HG03439 (cell line): Measurements from ENCODE around the gene IQGAP2.

Experiments used
- ATAC-seq: cut with Tn5 transposase; IDR thresholded peaks from one replicate; pipeline ENCODE4 v1.9.1; 2021; ENCODE audit warnings: mild to moderate bottlenecking, moderate library complexity; ENCODE audit not compliant: unreplicated experiment

Gene IQGAP2

DNA sequence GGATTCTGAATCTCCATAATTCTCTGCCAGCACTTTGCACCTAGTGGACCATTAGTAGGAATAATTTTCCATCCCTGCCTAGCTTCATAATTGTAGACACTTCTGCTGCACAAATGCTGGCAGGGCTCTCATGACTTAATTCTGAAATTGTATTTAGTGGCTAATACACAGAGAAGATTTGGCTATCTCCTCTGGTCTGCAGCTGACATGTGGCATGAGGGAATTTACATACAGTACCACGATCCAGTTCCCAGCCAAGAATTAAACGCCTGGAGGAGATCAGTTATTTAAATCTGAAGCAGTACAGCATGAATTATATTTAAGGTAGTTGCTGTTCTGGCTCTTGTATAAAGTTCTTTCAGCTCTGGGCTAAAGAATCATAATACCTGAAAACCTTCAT lies 46.5 kb downstream of the IQGAP2 start:
- no peak for ATAC-seq

DNA sequence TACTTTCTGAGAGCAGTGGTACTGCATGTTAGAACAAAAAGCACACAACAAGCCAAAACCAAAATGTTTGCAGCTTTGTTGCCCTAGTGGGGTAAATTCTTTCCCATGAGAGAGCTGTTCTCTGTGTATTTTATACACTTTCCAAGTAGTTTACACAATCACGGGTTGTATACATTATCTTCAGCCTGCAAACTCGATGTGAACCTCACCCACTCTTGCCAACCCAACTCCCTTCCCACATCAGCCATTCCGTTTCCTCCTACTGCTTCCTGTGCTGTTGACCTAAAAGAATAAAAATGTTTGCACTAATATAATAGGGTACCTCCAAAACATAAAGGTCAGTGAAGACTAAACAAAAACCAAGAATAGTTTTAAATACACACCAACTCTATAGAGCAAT lies 47.0 kb downstream of the IQGAP2 start:
- no peak for ATAC-seq

DNA sequence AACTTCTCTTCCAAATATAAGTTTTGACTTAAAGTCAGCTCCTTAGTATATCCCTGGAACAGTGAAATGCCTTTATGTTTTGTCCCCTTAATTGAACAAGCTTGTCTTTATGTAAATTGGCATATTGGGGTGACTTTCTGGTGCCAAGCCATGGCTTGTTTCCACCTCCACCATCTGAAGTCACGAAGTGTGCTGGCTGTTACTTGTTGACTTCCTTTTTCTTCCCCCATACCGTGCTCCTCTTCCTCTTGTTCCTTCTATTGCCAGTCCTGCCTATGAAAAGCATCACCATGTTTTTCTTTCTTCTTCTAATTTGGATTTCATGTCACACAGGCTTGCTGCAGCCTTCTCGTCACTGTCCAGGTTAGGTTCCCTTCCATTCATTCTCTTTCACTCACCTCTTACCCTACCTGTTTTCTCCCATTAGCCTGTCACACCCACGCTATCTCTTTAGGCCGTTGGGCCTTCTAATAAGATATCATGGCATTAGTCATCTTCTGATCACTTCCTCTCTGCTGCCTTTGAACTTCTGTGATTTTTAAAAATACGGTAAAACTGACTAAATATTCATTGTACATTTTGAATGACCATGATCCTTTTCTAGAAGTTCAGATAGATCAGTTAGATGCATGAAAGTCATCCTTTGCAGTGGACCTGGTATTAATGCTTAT lies 48.1 kb downstream of the IQGAP2 start:
- no peak for ATAC-seq

DNA sequence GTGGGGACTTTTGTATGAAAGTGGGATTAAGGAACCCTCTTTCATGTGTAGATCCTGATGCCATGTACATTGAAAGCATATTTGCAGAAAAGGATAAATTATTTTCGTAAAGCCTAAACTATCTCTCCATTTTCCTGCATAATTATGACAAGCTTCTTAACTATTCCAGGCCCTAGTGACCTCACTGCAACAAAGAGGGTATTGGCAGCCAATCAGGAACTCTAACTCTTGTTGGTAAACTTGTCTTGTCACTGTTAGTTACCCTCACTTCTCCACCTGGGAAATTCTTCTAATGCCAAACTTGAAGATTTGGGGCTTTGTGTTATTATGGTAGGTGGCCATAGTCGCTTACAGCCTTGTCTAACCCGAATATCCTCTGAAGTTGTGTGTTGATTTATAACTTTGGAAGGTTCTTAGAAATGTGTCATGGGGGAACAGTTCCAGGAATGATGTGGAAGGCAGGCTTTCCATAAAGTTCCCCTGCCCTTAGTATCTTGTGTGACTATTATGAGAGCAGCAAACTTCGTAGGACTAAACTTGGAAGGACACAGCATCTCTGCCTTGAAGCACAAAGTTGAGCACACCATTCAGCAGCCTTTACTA lies 52.5 kb downstream of the IQGAP2 start:
- no peak for ATAC-seq

DNA sequence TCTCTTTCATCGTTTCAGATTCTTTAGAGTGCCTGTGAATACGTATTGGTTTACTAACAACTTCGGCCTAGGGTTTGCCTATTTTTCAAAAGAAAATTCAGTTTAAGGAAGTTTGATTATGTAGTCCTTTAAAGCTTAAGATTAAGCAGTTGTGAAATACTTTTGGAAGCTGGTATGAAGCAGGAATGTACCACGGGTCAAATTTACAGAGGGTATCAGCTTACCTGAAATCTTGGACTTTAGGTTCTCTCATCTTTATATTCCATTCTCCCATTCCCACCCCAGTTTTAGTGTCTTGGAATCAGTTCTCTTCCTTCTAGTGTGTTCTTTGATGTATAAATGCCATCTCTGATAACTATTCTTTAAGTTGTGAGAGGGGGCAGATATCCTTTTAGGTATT lies 53.2 kb downstream of the IQGAP2 start:
- ATAC-seq: no peak

DNA sequence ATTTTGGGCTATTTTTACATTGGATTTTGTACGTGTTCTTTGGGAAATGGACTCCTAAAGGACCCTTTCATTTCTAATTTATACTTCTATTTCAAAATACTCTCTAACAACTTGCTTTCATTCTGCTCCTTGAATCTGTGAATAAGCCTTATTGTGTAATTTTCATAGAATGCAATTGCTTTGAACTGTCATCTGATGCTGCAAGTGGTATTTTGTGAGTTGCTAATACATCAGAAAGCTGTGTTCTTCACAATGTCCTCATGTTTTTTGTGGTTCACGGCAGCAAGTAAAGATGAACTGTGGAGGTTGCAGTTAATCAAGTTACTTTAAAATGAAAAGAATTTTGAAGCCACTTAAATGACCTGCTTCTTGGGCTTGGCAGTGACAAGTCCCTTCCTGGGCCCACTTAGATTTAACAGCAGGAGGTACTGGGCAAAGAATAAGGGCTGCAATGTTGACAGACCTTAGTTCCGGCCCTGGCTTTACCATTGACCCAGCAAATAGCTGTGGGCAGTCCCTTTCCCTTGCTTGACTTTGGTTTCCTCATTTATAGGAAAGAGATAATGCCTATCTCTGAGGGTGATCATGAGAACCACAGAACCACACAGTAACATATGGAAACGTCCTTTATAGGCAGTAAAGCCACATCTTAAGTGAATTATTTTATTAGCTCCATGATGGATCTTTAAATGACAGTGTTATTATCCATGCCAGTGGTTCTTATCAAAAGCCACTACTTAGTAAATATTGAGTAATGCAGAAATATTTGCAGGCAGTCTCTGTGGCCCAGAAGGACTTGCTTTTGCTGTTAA lies 54.8 kb downstream of the IQGAP2 start:
- no peak for ATAC-seq

DNA sequence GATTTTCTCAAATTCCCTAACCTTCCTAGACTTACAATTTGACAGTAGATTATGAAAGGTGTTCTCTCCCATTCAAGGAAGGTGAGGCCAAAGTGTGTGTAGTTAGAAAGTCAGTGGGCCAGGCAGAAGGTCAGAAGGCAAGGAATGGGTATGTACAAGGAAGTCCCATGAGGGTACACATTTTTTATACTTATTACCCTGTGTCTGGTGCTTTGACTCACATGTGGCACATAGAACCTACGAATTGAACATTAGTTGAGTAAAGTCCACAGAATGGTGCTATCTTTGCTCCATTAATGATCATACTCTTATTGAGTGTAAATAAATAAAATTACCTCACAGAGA lies 55.4 kb downstream of the IQGAP2 start:
- ATAC-seq: no peak

DNA sequence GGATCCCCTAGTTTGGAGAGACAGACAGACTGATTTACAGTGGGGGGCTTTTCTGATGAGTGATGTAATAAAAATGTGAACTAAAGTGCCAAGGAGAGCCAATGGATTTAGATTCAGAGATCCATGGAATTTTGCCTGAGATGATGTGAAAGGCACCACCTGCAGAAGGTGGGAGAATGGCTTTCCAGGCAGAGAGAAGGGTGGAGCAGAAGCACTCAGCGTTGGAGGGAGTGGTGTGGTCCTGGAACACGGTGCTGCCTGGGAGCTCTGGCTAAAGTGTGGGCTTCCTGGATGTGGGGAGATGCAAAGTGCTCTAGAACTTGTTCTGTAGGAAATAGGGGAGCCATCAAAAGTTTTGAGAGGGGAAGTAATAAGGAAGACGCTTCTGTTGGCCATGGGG lies 57.0 kb downstream of the IQGAP2 start:
- no peak for ATAC-seq

DNA sequence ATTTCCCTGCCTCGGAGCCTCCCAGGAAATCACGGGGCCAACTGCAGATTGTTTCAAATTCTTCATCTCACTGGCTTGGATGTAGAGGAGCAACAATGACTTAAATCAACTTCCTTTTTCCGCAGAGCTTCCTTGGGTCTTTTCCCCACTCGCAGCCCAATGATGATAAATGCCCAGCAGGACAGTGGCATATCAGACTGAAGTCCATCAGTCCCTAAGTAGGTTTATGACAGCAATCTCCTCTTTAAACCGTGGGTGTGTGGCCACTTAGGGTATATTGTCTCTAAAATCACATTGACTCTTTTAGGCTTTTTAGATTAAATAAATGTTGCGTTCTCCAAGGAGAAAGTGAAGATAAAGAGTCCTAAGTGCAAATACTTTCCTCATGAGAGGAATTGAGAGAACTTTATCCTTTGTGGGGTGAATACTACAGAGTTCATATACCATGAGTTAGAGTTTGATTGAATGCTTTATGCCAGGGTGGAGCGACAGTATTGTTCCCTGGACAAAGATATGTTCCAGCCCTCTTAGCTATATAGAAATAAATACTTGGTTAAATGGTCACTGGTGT lies 59.1 kb downstream of the IQGAP2 start:
- no peak for ATAC-seq

DNA sequence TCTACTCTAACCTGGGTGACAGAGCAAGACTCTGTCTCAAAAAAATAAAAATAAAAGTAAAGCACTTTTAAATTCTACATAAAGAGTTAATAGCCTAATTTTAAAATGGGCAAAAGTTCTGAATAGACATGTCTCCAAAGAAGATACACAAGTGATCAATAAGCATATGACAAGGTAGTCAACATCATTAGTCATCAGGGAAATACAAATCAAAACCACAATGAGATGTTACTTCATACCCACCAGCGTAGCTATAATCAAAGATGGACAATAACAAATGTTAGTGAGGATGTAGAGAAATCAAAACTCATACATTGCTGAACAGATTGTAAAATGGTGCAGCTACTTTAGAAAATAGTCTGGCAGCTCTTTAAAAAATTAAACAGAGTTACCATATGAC lies 64.1 kb downstream of the IQGAP2 start:
- no peak for ATAC-seq

DNA sequence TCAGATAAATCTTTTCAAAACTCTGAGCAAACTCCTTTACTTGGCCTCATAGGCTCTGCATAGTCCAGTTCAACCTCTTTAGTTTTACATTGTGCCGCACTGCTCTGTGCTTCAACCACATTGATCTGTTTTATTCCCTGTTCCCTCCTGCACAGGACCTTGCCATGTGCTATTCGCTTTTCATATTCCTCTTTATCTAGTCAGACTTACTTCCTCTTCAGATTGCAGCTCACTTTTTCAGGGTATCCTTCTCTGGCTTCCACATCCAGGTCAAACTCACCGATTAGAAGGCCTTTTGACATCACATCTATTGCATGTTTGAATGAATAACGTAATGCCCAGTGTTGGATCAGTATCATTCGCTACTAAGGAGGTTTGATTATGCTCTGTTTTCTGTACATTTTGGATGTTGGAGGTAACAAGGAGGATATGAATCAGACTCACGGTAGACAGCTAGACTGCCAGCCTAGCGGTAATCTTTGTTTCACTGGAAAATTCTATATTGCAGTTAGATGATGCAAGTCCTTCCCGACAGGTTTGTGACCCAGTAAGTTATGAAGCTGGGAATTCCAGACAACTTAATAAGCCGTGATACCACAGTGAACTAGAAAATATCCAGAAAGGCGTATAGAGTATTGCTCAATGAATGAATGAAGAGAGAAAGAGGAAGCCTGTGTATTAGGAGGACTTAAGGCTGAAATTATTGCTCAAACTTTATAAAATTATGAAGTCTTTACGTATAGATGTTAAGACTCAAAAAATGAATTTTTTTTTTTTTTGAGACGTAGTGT lies 65.7 kb downstream of the IQGAP2 start:
- ATAC-seq: no peak

DNA sequence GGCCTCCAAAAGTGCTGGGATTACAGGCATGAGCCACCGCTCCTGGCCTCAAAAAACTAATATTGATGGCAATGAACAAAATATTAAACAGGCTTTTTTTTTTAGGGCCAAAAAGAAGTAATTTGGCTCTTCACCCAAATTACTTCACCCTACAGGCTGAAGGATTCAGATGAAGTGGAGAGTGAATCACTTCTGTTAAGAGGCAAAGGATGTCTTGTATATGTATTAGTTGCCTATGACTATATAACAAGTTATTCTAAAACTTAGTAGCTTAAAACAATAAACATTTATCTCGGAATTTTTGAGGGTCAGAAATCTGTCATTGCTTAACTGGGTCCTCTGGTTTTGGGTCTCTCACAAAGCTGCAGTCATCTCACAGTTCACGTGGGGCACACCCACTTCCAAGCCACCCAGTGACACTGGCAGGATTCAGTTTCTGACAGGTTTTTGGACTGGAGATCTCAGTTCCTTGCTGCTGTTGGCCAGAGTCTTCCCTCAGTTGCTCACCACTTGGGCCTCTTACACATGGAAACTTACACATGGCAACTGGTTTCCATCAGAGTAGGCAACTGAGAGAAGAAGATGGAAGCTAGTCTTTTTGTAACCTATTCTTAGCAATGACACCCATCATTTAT lies 66.7 kb downstream of the IQGAP2 start:
- ATAC-seq: no peak

DNA sequence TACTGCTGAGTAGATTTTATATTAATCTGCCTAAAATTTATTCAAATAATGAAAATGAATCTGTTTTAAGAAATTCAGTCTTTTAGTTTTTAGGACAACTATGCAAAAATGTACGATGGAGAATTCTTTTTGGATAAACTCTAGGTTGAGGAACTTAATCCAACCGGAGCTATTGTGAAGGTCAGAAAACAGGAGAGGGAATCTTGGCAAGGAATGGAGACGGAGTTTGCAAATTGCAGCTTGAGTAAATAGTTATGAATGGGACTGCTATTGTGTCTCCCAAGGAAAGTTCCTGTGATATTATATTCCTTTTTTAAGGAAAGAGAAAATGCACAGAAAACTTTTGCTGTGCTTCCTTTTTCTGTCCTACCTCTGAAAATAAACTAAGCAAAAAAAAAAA lies 67.9 kb downstream of the IQGAP2 start:
- ATAC-seq: no peak

DNA sequence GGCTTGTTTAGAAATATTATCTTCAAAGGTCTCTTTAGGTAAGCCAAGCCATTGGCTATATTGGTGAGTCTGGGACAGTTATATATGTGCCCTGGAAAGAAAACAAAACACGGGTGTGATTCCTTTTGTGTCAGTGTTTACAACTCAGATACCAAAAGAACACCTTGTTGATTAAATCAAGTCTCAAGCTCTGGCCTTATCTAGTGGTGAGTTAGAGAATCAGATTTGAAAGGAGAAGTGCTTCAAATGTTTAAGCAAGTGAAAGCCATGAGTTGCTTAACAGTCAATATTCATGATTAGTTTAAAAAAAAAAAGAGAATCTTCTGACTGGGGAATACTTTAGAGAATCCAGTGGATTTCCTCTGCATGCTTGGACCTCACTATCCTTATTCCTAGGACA lies 68.3 kb downstream of the IQGAP2 start:
- no peak for ATAC-seq

DNA sequence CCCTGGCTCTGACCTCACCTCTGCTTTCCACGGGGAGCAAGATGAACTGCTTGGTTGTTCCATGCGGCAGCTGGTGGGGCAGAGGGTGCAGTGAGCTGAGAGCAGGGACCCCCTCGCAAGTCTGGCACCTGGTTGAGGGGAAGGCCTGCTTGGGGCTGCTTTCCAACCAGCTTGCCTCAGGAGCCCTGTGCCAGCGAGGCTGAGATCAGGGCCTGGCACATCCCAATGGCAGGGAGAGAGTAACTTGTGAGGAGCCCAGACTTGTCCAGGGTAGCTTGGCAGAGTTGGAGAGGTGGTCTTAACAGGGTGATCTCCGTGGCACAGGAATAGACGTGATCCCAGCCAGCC lies 68.9 kb downstream of the IQGAP2 start:
- ATAC-seq: no peak

DNA sequence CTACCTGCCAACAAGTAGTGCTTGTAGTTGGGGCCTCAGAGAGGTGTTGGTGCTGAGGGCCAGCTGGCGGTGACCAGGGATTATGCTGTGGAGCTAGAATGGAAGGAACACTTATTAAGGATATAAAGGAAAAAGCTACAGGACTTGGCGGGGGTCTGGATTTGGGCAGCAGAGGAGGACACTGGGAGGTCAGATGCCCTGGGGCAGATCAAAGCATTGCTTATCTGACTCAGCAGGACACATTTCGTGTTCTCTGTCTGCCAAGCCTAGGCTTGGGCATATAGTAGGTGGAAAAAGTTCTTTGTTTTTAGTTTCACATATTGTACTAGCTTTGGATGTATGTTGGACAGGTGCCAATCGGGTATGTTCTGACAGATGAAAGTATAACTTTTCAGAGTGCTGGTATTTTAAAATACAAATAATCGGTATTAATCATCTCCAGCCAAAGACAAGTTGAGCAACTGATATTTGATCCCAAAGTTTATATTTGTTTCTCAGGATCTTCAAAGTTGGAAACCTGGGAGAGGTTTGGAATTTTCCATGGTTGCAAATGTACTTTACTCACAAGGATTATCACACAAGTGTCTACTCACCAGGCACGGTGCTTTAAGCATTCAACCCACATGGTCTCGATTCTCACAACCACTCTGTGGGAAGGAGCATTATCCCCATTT lies 69.4 kb downstream of the IQGAP2 start:
- ATAC-seq: no peak

DNA sequence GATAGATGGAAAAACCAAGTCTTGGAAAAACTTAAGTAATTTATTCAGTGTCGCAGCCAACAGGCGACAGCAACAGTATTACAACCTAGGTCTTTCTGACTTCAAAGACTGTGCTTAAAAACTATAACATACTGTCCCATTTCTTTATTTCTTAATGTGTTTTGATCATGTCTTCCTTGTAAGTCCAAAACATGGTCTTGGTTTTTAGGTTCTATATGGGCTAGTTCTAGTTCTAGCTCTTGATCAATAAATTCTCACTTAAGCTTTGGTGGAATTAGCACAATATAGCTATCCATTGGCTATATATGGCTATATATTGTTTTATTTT lies 69.9 kb downstream of the IQGAP2 start:
- ATAC-seq: no peak

DNA sequence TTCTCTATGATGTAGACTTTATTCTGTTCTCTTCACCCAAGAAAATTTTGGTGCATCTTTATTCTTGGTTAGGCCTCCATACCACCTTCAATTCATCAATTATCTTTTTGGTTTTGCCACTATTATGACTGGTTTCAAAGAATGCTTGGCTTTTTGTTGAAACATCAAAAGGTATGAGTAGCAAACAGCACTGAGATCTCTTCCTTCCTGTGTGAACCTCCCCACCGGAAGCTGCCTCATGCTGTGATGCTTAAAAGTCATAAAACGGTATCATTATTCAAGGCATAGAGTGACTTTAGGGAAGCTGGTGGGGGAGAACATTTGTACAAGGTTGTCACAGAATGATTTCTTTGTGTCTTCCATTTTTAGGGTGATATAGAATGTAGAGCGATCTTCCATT lies 70.6 kb downstream of the IQGAP2 start:
- ATAC-seq: no peak

DNA sequence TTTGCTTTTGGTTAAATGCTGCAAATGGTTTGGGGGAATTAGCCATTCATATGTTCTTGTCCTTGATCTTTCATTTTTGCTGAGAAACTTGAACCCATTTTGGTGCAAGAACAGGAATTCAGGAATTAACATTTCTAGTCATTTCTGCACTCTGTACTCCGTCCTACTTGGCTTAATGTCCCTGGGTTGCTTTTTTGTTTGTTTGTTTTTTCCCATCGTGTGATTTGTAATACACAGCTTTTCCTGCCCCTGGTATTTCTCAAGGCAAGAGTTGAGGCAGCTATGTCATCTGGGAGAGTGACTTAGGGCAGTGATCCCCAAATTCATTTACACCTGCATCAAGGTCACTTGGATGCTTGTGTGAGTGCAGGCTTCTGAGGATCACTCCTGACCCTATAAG lies 71.3 kb downstream of the IQGAP2 start:
- ATAC-seq: no peak

DNA sequence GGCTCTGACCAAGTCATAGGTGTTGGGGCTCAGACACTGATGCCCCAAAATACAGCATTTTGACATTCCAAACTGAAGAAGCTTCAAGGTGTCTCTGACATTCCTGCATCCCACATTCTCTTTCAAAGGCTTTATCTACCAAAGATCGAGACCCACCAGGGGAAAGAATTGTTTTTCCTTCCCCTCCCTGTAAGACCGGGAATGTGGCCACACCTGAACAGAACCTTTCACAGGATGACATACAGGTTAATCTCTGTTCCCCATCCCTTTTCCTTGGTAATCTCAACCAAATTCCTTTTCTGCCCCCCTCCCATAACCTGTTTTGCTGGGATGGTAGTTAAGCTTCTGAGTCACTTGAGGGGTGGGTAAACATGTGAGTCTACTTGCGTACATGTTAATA lies 72.3 kb downstream of the IQGAP2 start:
- ATAC-seq: no peak

DNA sequence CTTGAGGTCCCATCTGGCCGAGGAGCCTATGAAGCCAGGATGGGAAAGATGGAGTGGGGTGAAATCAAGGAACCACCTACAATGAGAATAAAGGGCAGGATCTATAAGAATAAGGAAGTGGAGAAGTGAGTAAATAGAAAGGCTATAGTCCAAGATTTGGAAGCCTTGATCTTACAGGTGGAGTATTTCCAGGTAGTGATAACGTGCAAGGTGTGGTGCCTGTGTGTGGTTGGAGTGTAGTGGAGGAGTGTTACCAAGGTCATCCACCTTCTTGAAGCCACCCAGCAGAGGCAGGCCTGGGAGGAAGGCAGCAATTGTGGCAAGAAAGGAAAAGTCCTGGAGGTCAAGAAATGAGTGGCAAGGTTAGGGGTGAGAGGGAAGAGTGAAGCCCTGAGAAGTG lies 72.9 kb downstream of the IQGAP2 start:
- ATAC-seq: no peak
